ENCODE data around the gene COL27A1.

- TF ChIP-seq, protein P1, sequence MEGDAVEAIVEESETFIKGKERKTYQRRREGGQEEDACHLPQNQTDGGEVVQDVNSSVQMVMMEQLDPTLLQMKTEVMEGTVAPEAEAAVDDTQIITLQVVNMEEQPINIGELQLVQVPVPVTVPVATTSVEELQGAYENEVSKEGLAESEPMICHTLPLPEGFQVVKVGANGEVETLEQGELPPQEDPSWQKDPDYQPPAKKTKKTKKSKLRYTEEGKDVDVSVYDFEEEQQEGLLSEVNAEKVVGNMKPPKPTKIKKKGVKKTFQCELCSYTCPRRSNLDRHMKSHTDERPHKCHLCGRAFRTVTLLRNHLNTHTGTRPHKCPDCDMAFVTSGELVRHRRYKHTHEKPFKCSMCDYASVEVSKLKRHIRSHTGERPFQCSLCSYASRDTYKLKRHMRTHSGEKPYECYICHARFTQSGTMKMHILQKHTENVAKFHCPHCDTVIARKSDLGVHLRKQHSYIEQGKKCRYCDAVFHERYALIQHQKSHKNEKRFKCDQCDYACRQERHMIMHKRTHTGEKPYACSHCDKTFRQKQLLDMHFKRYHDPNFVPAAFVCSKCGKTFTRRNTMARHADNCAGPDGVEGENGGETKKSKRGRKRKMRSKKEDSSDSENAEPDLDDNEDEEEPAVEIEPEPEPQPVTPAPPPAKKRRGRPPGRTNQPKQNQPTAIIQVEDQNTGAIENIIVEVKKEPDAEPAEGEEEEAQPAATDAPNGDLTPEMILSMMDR (IDR thresholded peaks at IDR 0.05) = no peak
- TF ChIP-seq POLR2A (IDR thresholded peaks at IDR 0.05) = no peak
Observed at GRCh38 chr9:114278881-114279570, 123.7 kb downstream of the COL27A1 start.

Data from adrenal gland (tissue), 5 donors.